ENCODE measurements around the gene WNK1. TPM values are rescaled to one million over a fixed set of nuclear protein-coding genes. Genes with fewer than 3 reads are reported as not detected.
A peak's percentile ranks its signal among the peaks of the same experiment; 100 is the strongest.

Gene WNK1
- polyA plus RNA-seq, 1 experiment, result 38.0 TPM

DNA sequence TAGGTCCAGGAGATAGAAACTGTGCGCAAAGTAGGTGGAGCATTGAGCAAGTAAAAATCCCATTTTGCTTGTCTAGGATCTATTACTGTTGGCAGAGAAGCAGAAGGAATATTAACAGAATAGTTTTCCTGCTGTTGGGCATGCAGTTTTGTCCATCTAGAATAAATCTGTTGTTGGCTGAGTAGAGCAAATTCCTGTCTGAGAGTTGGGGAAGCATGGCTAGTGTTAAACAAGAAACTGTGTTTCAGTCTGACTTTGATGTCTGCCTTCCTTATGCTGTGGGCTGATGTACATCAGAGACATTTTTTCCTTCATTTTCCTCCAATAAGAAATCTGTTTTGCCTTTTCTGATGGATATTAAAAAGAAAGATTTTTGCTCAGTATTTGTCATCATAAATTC is 99.0 kb downstream of the WNK1 start:
- Histone ChIP-seq H3K9me3 (ENCODE audit: control insufficient read depth, insufficient read depth, low read length) (no peaks in the 10 kb centered on the region), H3K27ac (ENCODE audit: low read depth, low read length) (no peak overlapping the region), H3K27me3 (ENCODE audit: control insufficient read depth, insufficient read depth, low read length) (no peaks in the 10 kb centered on the region), H3K4me3 (ENCODE audit: low read depth, low read length) (no peak overlapping the region)
- DNase-seq (ENCODE audit: low read depth, low spot score), result peak; percentile 7
- ChIA-PET POLR2A (no interaction called here), CTCF (interaction anchor here (1.1 kb wide), 1 partner anchor 36 kb away, joined by 3 read pairs; no protein-coding TSS in a partner anchor)
- TF ChIP-seq, protein P1, sequence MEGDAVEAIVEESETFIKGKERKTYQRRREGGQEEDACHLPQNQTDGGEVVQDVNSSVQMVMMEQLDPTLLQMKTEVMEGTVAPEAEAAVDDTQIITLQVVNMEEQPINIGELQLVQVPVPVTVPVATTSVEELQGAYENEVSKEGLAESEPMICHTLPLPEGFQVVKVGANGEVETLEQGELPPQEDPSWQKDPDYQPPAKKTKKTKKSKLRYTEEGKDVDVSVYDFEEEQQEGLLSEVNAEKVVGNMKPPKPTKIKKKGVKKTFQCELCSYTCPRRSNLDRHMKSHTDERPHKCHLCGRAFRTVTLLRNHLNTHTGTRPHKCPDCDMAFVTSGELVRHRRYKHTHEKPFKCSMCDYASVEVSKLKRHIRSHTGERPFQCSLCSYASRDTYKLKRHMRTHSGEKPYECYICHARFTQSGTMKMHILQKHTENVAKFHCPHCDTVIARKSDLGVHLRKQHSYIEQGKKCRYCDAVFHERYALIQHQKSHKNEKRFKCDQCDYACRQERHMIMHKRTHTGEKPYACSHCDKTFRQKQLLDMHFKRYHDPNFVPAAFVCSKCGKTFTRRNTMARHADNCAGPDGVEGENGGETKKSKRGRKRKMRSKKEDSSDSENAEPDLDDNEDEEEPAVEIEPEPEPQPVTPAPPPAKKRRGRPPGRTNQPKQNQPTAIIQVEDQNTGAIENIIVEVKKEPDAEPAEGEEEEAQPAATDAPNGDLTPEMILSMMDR (IDR thresholded peaks at IDR 0.05; ENCODE audit: low read depth, low read length), result no peak

DNA sequence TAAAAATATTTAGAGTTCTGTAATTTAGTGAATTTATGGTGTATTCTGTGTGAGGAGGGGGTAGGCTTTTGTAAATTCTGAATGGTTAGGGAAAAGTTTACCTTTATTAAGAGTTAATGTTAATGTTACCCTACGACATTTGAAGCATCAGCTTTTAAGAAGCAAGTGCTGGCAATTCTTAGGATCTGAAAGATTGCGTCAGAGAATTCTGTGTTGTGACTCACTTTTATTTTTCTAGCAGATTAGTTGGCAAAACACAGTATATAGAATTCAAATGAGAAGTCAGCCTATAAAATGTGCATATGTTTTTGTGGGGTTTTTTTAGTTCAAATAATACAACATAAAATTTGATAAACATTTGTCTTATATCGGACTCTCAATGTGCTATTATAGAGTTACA is 99.5 kb downstream of the WNK1 start:
- Histone ChIP-seq H3K9me3 (ENCODE audit: control insufficient read depth, insufficient read depth, low read length) (no peaks in the 10 kb centered on the region), H3K27me3 (ENCODE audit: control insufficient read depth, insufficient read depth, low read length) (no peaks in the 10 kb centered on the region), H3K27ac (ENCODE audit: low read depth, low read length) (no peak overlapping the region), H3K4me3 (ENCODE audit: low read depth, low read length) (peak overlapping the region; percentile 31; the same call in 1 of the 2 replicates)
- TF ChIP-seq, protein P1 (IDR thresholded peaks at IDR 0.05; ENCODE audit: low read depth, low read length), result no peak
- CTCF ChIA-PET, result interaction anchor here (1.0 to 1.6 kb wide), 4 partner anchors 36 to 266 kb away, joined by 3 to 6 read pairs (median 4); no protein-coding TSS in a partner anchor
- POLR2A ChIA-PET, result no interaction called here
- peak; percentile 29 for DNase-seq (ENCODE audit: low read depth, low spot score)

DNA sequence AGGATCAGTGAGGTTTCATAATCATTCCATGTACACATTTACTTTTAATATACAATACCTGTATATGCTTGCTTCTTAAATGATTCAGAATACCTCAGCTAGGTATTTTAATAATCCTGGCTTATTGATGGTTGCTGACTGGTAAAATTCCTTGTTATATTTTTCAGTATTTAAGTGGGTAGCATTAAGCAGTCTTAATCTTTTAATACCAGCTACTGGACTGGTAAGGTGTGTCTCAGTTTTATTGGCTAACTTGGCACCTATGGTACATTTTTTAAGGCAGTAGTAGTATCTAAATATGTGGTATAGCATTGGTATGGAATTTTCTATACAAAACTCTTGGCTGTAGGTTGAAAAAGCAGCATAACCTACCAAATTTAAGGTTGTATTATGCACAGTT is 100.5 kb downstream of the WNK1 start:
- Histone ChIP-seq H3K27ac (ENCODE audit: low read depth, low read length) (no peak overlapping the region), H3K27me3 (ENCODE audit: control insufficient read depth, insufficient read depth, low read length) (no peaks in the 10 kb centered on the region), H3K4me3 (ENCODE audit: low read depth, low read length) (no peak overlapping the region), H3K9me3 (ENCODE audit: control insufficient read depth, insufficient read depth, low read length) (no peaks in the 10 kb centered on the region)
- POLR2A ChIA-PET, result no interaction called here
- CTCF ChIA-PET, result interaction anchor here (0.6 to 1.6 kb wide), 5 partner anchors 39 to 265 kb away, joined by 3 to 6 read pairs (median 5); partner anchors contain the start of gene RAD52
- TF ChIP-seq, protein P1 (IDR thresholded peaks at IDR 0.05; ENCODE audit: low read depth, low read length), result no peak
- no peak for DNase-seq (ENCODE audit: low read depth, low spot score)

DNA sequence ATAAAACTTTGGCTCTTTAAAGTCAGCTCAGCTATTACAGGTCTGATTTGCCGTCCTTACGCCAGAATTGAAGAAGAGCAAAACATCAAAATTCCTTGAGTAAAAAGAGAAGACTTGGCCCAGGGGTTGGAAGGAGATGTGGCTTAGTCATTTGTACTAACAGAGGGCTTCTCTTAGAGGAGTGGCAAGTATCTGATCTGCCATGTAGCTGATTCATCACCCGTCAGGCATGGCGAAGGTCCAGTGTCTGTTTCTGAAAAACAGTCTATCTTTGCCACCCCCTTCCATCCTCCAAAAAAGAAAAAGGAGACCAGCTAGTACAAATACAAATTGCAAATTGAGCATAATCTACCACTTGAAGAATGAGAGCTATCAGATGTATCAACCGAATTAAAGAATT is 105.2 kb downstream of the WNK1 start:
- Histone ChIP-seq H3K27me3 (ENCODE audit: control insufficient read depth, insufficient read depth, low read length) (no peaks in the 10 kb centered on the region), H3K9me3 (ENCODE audit: control insufficient read depth, insufficient read depth, low read length) (no peaks in the 10 kb centered on the region), H3K27ac (ENCODE audit: low read depth, low read length) (no peak overlapping the region), H3K4me3 (ENCODE audit: low read depth, low read length) (no peak overlapping the region)
- CTCF ChIA-PET, result interaction anchor here (0.7 to 2.5 kb wide), 5 partner anchors 13 to 235 kb away, joined by 4 to 9 read pairs (median 4); partner anchors contain the start of gene RAD52
- TF ChIP-seq, protein P1 (IDR thresholded peaks at IDR 0.05; ENCODE audit: low read depth, low read length), result no peak
- peak; percentile 42 for DNase-seq (ENCODE audit: low read depth, low spot score)
- POLR2A ChIA-PET, result interaction anchor here (0.5 to 0.6 kb wide), 2 partner anchors 35 to 52 kb away, joined by 3 to 6 read pairs; no protein-coding TSS in a partner anchor

DNA sequence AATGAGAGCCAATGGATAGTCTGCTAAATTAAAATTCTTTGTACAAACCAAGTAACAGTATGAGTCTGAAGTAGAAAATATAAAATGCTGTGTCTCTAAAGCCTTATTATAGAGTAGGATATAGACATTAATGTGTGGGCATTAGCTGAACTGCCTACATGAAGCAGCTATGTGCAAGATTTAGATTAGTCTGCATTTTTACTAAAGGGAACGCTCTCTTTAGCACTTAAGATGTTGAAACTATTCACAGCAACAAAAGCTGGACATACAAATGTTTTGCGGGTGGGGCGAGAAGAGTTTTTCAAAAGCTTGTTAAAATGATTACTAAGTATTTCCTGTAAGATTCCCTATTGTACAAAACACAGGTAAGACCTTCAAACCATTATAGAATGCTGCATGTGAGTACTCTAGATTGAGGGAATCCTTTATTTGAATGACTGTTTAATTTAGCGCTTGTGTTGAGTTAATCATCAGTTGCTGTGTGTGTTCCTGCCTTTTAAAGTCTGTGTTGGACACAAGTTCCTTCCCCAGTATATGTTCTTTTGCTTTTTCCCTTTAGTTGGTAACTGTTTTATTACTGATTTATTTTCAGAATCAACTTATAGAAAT is 110.0 kb downstream of the WNK1 start:
- Histone ChIP-seq H3K27me3 (ENCODE audit: control insufficient read depth, insufficient read depth, low read length) (no peaks in the 10 kb centered on the region), H3K4me3 (ENCODE audit: low read depth, low read length) (no peak overlapping the region), H3K27ac (ENCODE audit: low read depth, low read length) (no peak overlapping the region), H3K9me3 (ENCODE audit: control insufficient read depth, insufficient read depth, low read length) (no peaks in the 10 kb centered on the region)
- CTCF ChIA-PET, result interaction anchor here (1.0 to 1.7 kb wide), 3 partner anchors 46 to 421 kb away, joined by 3 to 6 read pairs (median 4); no protein-coding TSS in a partner anchor
- no peak for DNase-seq (ENCODE audit: low read depth, low spot score)
- TF ChIP-seq, protein P1 (IDR thresholded peaks at IDR 0.05; ENCODE audit: low read depth, low read length), result no peak
- POLR2A ChIA-PET, result interaction anchor here (1.1 kb wide), 1 partner anchor 22 kb away, joined by 3 read pairs; no protein-coding TSS in a partner anchor
